Gastroesophageal sphincter (tissue), 4 donors: ENCODE results near the gene NUDT2. TPM values are rescaled to one million over a fixed set of nuclear protein-coding genes. Genes with fewer than 3 reads are reported as not detected.

Source experiments
- ATAC-seq: fragments of 150-250 bp; one replicate; pipeline ENCODE4 v1.9.1; 2016; ENCODE audit warnings: mild to moderate bottlenecking, moderate library complexity
- H3K27ac ChIP-seq, 4 donors: fragments of 200-600 bp; sonication (generic) in 3 of 4; 1 replicate in 3 of 4; 2 replicates in 1 of 4; pipeline ENCODE4 v1.5.1; 2016 to 2019
- H3K27me3 ChIP-seq: fragments of 200-600 bp; sonication (generic); one replicate; pipeline ENCODE4 v1.5.1; 2019
- H3K36me3 ChIP-seq, 2 donors: fragments of 200-600 bp; sonication (generic); one replicate each; pipeline ENCODE4 v1.5.1; 2019; ENCODE audit warnings: control low read depth in 1 of 2
- H3K4me1 ChIP-seq, 3 donors: fragments of 200-600 bp; sonication (generic); 1 replicate in 2 of 3; 2 replicates in 1 of 3; pipeline ENCODE4 v1.5.1; 2016 to 2019; ENCODE audit warnings: control low read depth in 2 of 3
- H3K4me3 ChIP-seq, 2 donors: fragments of 200-600 bp; sonication (generic); one replicate each; pipeline ENCODE4 v1.5.1; 2019; ENCODE audit warnings: mild to moderate bottlenecking in 1 of 2, moderate library complexity in 1 of 2
- H3K9me3 ChIP-seq, 3 donors: fragments of 200-600 bp; sonication (generic); one replicate each; pipeline ENCODE4 v1.5.1; 2017 to 2019; ENCODE audit warnings: control low read depth in 2 of 3
- EP300 ChIP-seq: sonication (generic); formaldehyde crosslinking; IDR thresholded peaks from one replicate; pipeline ENCODE4 v1.6.1; 2017; ENCODE audit warnings: antibody characterized with exemption, mild to moderate bottlenecking
- POLR2A ChIP-seq, 2 donors: fragments of 450-650 bp; IDR thresholded peaks; one replicate each; pipeline ENCODE4 v1.6.1; 2017; ENCODE audit warnings: antibody characterized with exemption in 2 of 2, mild to moderate bottlenecking in 2 of 2, moderate library complexity in 1 of 2
- POLR2AphosphoS5 ChIP-seq: sonication (generic); formaldehyde crosslinking; IDR thresholded peaks from one replicate; pipeline ENCODE4 v1.6.1; 2017; ENCODE audit warnings: antibody characterized with exemption
- WGBS, 2 donors: methylation state at CpG; one replicate each; pipeline ENCODE4 v1.1.5; 2018; ENCODE audit warnings: low coverage in 1 of 2; 5-methylcytosine and 5-hydroxymethylcytosine counted together
- total RNA-seq, 4 donors: library from RNA; depleted of rRNA; stranded (reverse); fragments of >200 nt; gene quantifications; one replicate each; pipeline ENCODE4 v1.1.0, GENCODE V29; 2016
- TF ChIP-seq, protein P1 (sequence below), 4 experiments: fragments of 200-600 bp in 2 of 4; fragments of 450-650 bp in 2 of 4; sonication (generic) in 1 of 4; IDR thresholded peaks; one replicate each; pipeline ENCODE4 v1.5.1; 2017 to 2019; ENCODE audit warnings: antibody characterized with exemption in 4 of 4, mild to moderate bottlenecking in 2 of 4, moderate library complexity in 2 of 4

Gene NUDT2
- total RNA-seq, 4 donors from 2014 or later: 14.4 to 40.9 (median 26.0) TPM

DNA sequence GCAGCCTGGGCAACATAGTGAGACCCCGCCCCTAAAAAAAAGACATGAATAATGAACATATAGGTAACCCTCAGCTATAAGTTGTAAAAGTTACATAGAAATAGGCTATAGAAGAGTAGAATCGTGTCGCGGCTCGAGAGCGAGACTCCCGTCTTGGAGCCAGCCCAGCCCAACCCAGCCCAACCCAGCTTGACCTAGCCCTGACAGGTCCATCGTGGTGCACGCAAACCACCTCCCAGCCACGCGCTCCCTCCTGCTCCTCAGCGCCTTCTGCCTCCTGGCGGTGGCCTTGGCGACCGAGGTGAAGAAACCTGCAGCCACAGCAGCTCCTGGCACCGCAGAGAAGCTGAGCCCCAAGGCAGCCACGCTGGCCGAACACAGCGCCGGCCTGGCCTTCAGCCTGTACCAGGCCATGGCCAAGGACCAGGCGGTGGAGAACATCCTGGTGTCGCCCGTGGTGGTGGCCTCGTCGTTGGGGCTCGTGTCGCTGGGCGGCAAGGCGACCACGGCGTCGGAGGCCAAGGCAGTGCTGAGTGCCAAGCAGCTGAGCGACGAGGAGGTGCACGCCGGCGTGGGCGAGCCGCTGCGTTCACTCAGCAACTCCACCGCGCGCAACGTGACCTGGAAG is 11.1 kb upstream of the NUDT2 start:
- WGBS, 2 donors: 93 to 100% methylated on average over 10 to 11 of the region's 44 CpGs
- H3K36me3 ChIP-seq: no peaks in the 10 kb centered on the region
- TF ChIP-seq, protein P1, sequence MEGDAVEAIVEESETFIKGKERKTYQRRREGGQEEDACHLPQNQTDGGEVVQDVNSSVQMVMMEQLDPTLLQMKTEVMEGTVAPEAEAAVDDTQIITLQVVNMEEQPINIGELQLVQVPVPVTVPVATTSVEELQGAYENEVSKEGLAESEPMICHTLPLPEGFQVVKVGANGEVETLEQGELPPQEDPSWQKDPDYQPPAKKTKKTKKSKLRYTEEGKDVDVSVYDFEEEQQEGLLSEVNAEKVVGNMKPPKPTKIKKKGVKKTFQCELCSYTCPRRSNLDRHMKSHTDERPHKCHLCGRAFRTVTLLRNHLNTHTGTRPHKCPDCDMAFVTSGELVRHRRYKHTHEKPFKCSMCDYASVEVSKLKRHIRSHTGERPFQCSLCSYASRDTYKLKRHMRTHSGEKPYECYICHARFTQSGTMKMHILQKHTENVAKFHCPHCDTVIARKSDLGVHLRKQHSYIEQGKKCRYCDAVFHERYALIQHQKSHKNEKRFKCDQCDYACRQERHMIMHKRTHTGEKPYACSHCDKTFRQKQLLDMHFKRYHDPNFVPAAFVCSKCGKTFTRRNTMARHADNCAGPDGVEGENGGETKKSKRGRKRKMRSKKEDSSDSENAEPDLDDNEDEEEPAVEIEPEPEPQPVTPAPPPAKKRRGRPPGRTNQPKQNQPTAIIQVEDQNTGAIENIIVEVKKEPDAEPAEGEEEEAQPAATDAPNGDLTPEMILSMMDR (IDR thresholded peaks at IDR 0.05): no peak
- TF ChIP-seq POLR2AphosphoS5 (no peak), POLR2A (IDR thresholded peaks at IDR 0.05) (no peak)
- H3K27ac ChIP-seq: no peak overlapping the region
- H3K27me3 ChIP-seq: no peaks in the 10 kb centered on the region
- no peaks in the 10 kb centered on the region for H3K4me1 ChIP-seq
- no peak for ATAC-seq
- H3K9me3 ChIP-seq: no peaks in the 10 kb centered on the region
- H3K4me3 ChIP-seq: no peak overlapping the region

DNA sequence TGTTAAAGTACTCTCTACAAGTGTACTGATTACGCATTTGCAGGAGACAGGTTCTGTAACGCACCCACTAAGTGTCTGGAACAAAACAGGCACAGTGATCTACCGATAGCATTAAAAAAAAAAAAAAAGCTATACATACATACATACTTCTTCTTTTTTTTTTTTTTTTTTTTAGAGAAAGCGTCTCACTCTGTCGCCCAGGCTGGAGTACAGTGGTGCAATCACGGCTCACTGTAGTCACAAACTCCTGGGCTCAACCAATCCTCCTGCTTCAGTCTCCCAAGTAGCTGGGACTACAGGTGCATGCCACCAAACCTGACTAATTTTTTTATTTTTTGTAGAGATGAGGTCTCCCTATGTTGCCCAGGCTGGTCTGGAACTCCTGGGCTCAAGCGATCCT is 7.9 kb upstream of the NUDT2 start:
- no peaks in the 10 kb centered on the region for H3K4me1 ChIP-seq
- H3K9me3 ChIP-seq: no peaks in the 10 kb centered on the region
- no peaks in the 10 kb centered on the region for H3K27me3 ChIP-seq
- no peak for ATAC-seq
- no peak overlapping the region for H3K27ac ChIP-seq
- no peak overlapping the region for H3K4me3 ChIP-seq
- whole genome bisulfite sequencing, 2 donors: 90 to 98% methylated on average over 5 to 7 of the region's 7 CpGs
- no peaks in the 10 kb centered on the region for H3K36me3 ChIP-seq
- TF ChIP-seq, protein P1 (IDR thresholded peaks at IDR 0.05): no peak
- TF ChIP-seq POLR2A (IDR thresholded peaks at IDR 0.05) (no peak), POLR2AphosphoS5 (no peak), EP300 (no peak)

DNA sequence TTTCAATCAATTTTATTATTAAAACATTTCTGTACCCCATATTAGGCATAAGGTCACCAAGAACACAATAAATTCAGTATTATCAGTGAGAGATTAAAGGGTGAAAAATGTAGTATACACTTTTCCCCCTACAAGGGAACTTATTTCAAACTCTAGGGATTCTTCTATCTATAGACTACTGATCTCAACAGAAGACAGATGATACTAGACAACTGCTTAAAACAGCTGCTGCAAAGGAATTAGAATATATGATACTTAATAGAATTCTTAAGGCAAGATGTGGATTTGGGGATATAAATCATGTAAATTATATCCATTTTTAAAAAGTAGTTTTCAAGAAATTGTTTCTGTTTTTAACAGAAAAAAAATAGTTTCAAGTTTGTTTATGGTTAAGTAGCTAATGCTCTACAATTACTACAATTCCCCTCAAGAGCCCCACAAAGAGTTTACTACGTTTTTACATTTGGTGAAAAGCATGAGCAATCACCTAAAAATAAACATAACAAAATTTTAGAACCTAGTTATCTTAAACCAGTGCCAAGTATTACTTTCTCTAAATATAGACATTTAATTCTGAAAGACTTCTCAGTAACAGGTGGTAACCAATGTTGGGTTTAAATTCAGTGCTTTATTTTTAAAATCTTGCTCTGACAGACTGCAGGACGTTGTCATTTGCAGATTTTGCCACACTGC is 6.3 kb upstream of the NUDT2 start:
- no peak overlapping the region for H3K4me3 ChIP-seq
- no peak overlapping the region for H3K27ac ChIP-seq
- ATAC-seq: no peak
- H3K27me3 ChIP-seq: no peaks in the 10 kb centered on the region
- no peaks in the 10 kb centered on the region for H3K36me3 ChIP-seq
- peaks cover 0 to 1% (median 0%) of the 10 kb centered on the region in 3 donors for H3K4me1 ChIP-seq
- WGBS, 2 donors: 34 to 71% methylated on average over 2 of the region's 2 CpGs
- TF ChIP-seq, protein P1 (IDR thresholded peaks at IDR 0.05): no peak
- no peaks in the 10 kb centered on the region for H3K9me3 ChIP-seq

DNA sequence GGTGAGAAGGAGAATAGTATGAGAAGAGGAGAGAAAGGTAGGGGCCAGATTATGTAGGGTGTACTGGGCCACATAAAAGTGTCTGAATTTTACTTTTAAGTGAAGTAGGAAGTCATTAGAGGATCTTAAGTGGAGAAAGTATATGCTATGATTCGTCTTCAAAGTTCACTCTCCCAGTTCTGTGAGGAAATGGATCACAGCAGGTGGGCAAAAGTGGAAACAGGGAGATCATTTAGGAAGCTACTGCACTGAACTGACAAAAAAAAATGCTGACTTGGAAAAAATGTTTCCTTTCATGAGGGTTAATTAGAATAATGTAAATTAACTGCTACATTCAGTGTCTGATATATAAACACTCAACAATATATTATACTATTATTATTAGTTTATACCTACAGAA is 2.7 kb upstream of the NUDT2 start:
- 71 to 100% methylated on average over 1 of the region's 1 CpG for WGBS, 2 donors

More for the DNA sequence above, 2.7 kb upstream of the NUDT2 start:
- no peaks in the 10 kb centered on the region for H3K36me3 ChIP-seq
- no peak overlapping the region for H3K4me3 ChIP-seq
- no peaks in the 10 kb centered on the region for H3K27me3 ChIP-seq
- TF ChIP-seq POLR2A (IDR thresholded peaks at IDR 0.05) (no peak), EP300 (no peak), POLR2AphosphoS5 (no peak)
- TF ChIP-seq, protein P1 (IDR thresholded peaks at IDR 0.05): no peak
- H3K27ac ChIP-seq: no peak overlapping the region
- no peaks in the 10 kb centered on the region for H3K9me3 ChIP-seq
- ATAC-seq: no peak
- peaks cover 0 to 23% (median 5%) of the 10 kb centered on the region in 3 donors for H3K4me1 ChIP-seq
